Nephron (organoid): ENCODE data around the gene DIS3L2.

Experiments used
- H3K27ac Mint-ChIP-seq, 3 experiments: 2 replicates each; pipeline ENCODE4 v1.8.0; 2020; ENCODE audit warnings: mixed read lengths in 3 of 3, mild to moderate bottlenecking in 2 of 3, moderate library complexity in 1 of 3
- H3K27me3 Mint-ChIP-seq: 2 replicates; pipeline ENCODE4 v1.8.0; 2021; ENCODE audit warnings: low read depth, mild to moderate bottlenecking, moderate library complexity, mixed read lengths
- H3K36me3 Mint-ChIP-seq: 2 replicates; pipeline ENCODE4 v1.8.0; 2020; ENCODE audit warnings: low read depth, mixed read lengths
- H3K4me1 Mint-ChIP-seq: 2 replicates; pipeline ENCODE4 v1.8.0; 2020; ENCODE audit warnings: mixed read lengths
- H3K4me3 Mint-ChIP-seq, 3 experiments: 2 replicates each; pipeline ENCODE4 v1.8.0; 2020; ENCODE audit warnings: mild to moderate bottlenecking in 3 of 3, mixed read lengths in 3 of 3, moderate library complexity in 2 of 3
- H3K9me3 Mint-ChIP-seq: 2 replicates; pipeline ENCODE4 v1.8.0; 2020; ENCODE audit warnings: mixed read lengths
- CTCF ChIP-seq, 3 experiments: fragments of 200-600 bp; sonication (generic); IDR thresholded peaks; one replicate each; pipeline ENCODE4 v1.5.0; 2021; ENCODE audit warnings: antibody characterized with exemption in 3 of 3; ENCODE audit not compliant: unreplicated experiment in 3 of 3

Gene DIS3L2

GRCh38 chr2:231998046-231998445, 36.5 kb downstream of the DIS3L2 start:
- H3K4me3 Mint-ChIP-seq = no peak overlapping the region
- TF ChIP-seq CTCF (IDR thresholded peaks at IDR 0.05; ENCODE audit: unreplicated experiment in 3 of 3) = no peak
- peaks cover under 1% of the 10 kb centered on the region for H3K9me3 Mint-ChIP-seq
- no peaks in the 10 kb centered on the region for H3K36me3 Mint-ChIP-seq
- H3K4me1 Mint-ChIP-seq = peaks cover 6% of the 10 kb centered on the region
- no peak overlapping the region for H3K27ac Mint-ChIP-seq
- H3K27me3 Mint-ChIP-seq = no peaks in the 10 kb centered on the region

GRCh38 chr2:232000439-232000838, 38.9 kb downstream of the DIS3L2 start:
- Mint-ChIP-seq H3K4me1 (no peaks in the 10 kb centered on the region), H3K36me3 (peaks cover 2% of the 10 kb centered on the region), H3K27ac (no peak overlapping the region), H3K9me3 (peaks cover 6% of the 10 kb centered on the region), H3K27me3 (no peaks in the 10 kb centered on the region), H3K4me3 (no peak overlapping the region)
- no peak for TF ChIP-seq CTCF (IDR thresholded peaks at IDR 0.05; ENCODE audit: unreplicated experiment in 3 of 3)

GRCh38 chr2:232001073-232001472, 39.6 kb downstream of the DIS3L2 start:
- Mint-ChIP-seq H3K4me3 (no peak overlapping the region), H3K27ac (no peak overlapping the region), H3K4me1 (no peaks in the 10 kb centered on the region), H3K9me3 (peaks cover 8% of the 10 kb centered on the region), H3K27me3 (no peaks in the 10 kb centered on the region), H3K36me3 (peaks cover 4% of the 10 kb centered on the region)
- TF ChIP-seq CTCF (IDR thresholded peaks at IDR 0.05; ENCODE audit: unreplicated experiment in 3 of 3) = no peak

- no peak overlapping the region for H3K27ac Mint-ChIP-seq
- no peak for TF ChIP-seq CTCF (IDR thresholded peaks at IDR 0.05; ENCODE audit: unreplicated experiment in 3 of 3)
- H3K4me1 Mint-ChIP-seq = no peaks in the 10 kb centered on the region
- H3K9me3 Mint-ChIP-seq = peaks cover 10% of the 10 kb centered on the region
- no peaks in the 10 kb centered on the region for H3K27me3 Mint-ChIP-seq
- H3K4me3 Mint-ChIP-seq = no peak overlapping the region
- peaks cover 32% of the 10 kb centered on the region for H3K36me3 Mint-ChIP-seq
These were observed 44.7 kb downstream of the DIS3L2 start for GRCh38 chr2:232006253-232006652.

- Mint-ChIP-seq H3K27ac (peak overlapping the region in 1 of 3 experiments; percentile 18), H3K4me1 (no peaks in the 10 kb centered on the region), H3K27me3 (no peaks in the 10 kb centered on the region), H3K9me3 (peaks cover 8% of the 10 kb centered on the region), H3K4me3 (no peak overlapping the region), H3K36me3 (peaks cover 32% of the 10 kb centered on the region)
- no peak for TF ChIP-seq CTCF (IDR thresholded peaks at IDR 0.05; ENCODE audit: unreplicated experiment in 3 of 3)
These were observed 47.6 kb downstream of the DIS3L2 start for GRCh38 chr2:232008907-232009638.

GRCh38 chr2:232009639-232010274, 48.2 kb downstream of the DIS3L2 start:
- Mint-ChIP-seq H3K4me1 (no peaks in the 10 kb centered on the region), H3K27me3 (no peaks in the 10 kb centered on the region), H3K36me3 (peaks cover 35% of the 10 kb centered on the region), H3K9me3 (peaks cover 8% of the 10 kb centered on the region), H3K4me3 (no peak overlapping the region), H3K27ac (no peak overlapping the region)
- TF ChIP-seq CTCF (IDR thresholded peaks at IDR 0.05; ENCODE audit: unreplicated experiment in 3 of 3) = no peak
